Astrocyte of the cerebellum (primary cell): Measurements from ENCODE around the gene ALDH18A1.

Experiments
- DNase-seq: peaks from one replicate; pipeline ENCODE4 v3.0.0-alpha.2; 2011; ENCODE audit warnings: low read depth
- H3K4me3 ChIP-seq: 2 replicates; pipeline ENCODE4 v1.5.1; 2011; ENCODE audit warnings: mild to moderate bottlenecking, low read depth, low read length, moderate library complexity
- CTCF ChIP-seq: IDR thresholded peaks from 2 replicates; pipeline ENCODE4 v1.5.1; 2012; ENCODE audit warnings: low read length, low read depth, moderate library complexity, mild to moderate bottlenecking; ENCODE audit errors: missing control alignments
- in situ Hi-C: cut with HindIII; loops from 2 replicates; pipeline ENCODE4 v1.10.0; 2017; ENCODE audit warnings: low sequenced_read_pairs

The ALDH18A1 gene

GRCh38 chr10:95613330-95613729 lies 43.2 kb downstream of the ALDH18A1 start:
- in situ Hi-C loops = no loop called here
- no peak overlapping the region for H3K4me3 ChIP-seq
- no peak for TF ChIP-seq CTCF
- no peak for DNase-seq

- in situ Hi-C loops = no loop called here
- TF ChIP-seq CTCF = no peak
- no peak for DNase-seq
- no peak overlapping the region for H3K4me3 ChIP-seq
These were observed 45.8 kb downstream of the ALDH18A1 start for GRCh38 chr10:95610727-95611126.

GRCh38 chr10:95606922-95607321 lies 49.6 kb downstream of the ALDH18A1 start:
- no peak overlapping the region for H3K4me3 ChIP-seq
- TF ChIP-seq CTCF = no peak
- in situ Hi-C loops = no loop called here
- no peak for DNase-seq

- no peak for DNase-seq
- no peak overlapping the region for H3K4me3 ChIP-seq
- in situ Hi-C loops = no loop called here
- no peak for TF ChIP-seq CTCF
These were observed 51.3 kb downstream of the ALDH18A1 start for GRCh38 chr10:95605163-95605562.

- in situ Hi-C loops = no loop called here
- no peak for DNase-seq
- no peak overlapping the region for H3K4me3 ChIP-seq
- TF ChIP-seq CTCF = no peak
These were observed 51.9 kb downstream of the ALDH18A1 start for GRCh38 chr10:95604630-95605029.

GRCh38 chr10:95602382-95602781 lies 54.1 kb downstream of the ALDH18A1 start:
- in situ Hi-C loops = no loop called here
- TF ChIP-seq CTCF = no peak
- H3K4me3 ChIP-seq = no peak overlapping the region
- DNase-seq = no peak
